Left ventricle myocardium superior (tissue), 1 donor: ENCODE results near the gene OCEL1. TPM values are rescaled to one million over a fixed set of nuclear protein-coding genes. Genes with fewer than 3 reads are reported as not detected.

Experiments used
- ATAC-seq: fragments of 200-7000 bp; cut with Tn5 transposase; one replicate; pipeline ENCODE4 v1.9.1; 2020; ENCODE audit warnings: mild to moderate bottlenecking, moderate library complexity
- DNase-seq: peaks from one replicate; pipeline ENCODE4 v3.0.0-alpha.2; 2020
- intact Hi-C: fragments of 100-400 bp; cut with micrococcal nuclease; formaldehyde crosslinking; loops from one replicate; pipeline ENCODE4 v1.11.0; 2022
- total RNA-seq: library from RNA; stranded (reverse); fragmentation: NEBNext Ultra II Directional; extraction: Animal tissue kit (Norgen Biotek cat#: 25700); gene quantifications from one replicate; pipeline ENCODE4 v1.2.1, GENCODE V29; 2021
- donor health status: DM: no; HTN: yes; CAD: no; lungs with severe emphysema.

OCEL1 gene
- total RNA-seq, 1 donor from 2014 or later = 28.0 TPM

DNA sequence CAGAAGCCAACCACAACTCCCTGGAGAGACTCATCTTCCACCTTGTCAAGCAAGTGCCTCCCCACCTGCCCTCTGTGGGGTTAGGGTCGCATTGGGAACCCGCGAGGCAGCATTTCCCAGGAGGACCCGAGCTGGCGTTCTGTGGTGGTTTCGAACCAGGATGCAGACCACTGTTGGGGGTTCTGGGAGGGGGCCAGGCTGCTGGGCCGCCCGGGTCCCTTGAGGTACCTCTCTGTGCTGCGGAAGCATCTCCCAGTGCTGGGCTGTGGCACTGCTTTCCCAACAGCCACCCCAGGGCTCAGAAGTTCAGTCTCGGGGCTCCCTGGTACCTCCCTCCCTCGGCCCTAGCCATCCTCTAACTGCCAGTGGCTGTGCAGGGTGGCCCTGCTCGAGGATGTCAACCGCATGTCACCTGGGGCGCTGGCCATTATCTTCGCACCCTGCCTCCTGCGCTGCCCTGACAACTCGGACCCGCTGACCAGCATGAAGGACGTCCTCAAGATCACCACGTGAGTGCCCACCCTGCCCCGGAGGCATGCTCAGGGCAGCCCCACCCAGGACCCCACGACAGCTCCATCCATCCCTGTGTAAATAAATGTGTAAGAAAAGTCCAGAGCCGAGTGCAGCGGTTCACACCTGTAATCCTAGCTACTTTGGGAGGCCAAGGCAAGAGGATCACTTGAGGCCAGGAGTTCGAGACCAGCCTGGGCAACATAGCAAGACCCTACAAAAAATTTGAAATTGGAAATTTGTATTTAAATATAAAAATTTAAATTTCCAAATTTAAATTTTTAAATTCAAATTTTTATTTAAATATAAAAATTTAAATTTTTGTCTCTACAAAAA, 19.1 kb upstream of the OCEL1 start:
- DNase-seq (peak; percentile 27), ATAC-seq (no peak)
- intact Hi-C loops = no loop called here

DNA sequence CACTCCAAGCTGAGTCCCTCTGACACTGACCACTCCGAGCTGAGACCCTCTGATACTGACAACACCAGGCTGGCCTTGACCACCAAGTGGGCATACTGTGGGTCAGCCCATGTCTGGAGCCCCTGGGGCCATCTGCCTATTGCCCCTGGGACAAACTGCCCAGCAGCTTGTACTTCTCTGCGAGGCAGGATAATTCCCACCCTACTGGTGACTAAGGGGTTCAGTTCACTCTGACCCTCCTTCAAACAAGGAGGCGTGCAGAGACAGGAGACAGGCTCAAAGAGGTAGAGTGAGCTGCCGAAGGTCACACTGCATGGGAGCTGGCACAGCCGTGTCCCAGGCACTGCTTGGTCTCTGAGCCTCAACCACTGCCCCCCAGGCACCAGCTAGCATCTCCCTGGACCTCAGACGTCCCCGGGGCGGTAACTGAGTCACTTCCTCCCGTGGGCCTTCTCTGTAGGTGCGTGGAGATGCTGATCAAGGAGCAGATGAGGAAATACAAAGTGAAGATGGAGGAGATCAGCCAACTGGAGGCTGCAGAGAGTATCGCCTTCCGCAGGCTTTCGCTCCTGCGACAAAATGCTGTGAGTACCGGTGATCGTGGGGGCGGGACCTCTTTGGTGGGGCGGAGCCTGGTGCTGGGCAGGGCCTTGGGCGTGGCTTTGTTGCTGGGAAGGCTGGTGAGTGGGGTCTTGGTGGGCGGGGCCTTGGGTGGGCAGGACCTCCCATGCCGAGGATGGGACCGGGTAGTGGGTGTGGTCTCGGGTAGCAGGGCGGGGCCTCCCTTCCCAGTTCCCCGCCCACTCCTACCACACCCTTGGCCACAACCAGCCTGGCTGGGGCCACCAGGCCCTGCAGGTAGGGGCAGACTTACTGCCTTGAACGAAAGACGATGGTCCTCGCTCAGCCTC, 16.6 kb upstream of the OCEL1 start:
- intact Hi-C loops = no loop called here
- no peak for ATAC-seq
- peak; percentile 38 for DNase-seq

DNA sequence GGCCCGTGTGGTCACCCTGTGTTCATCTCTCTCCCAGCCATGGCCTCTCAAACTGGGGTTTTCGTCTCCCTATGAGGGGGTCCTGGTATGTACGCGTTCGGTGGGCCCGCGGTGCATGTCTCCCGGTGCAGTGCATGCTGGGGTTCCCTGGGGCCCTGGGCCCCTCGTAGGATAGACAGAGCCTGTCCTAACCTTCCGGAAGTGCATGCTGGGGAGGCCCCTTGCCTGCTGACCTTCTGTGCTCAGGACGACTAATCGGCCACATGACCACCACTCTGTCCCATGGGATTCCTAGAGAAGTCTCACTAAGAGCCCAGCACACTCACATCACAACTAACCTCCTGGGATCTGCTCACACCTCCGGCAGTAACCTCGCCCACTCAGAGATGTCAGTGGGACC, 15.7 kb upstream of the OCEL1 start:
- DNase-seq (peak; percentile 33), ATAC-seq (no peak)
- intact Hi-C loops = no loop called here

DNA sequence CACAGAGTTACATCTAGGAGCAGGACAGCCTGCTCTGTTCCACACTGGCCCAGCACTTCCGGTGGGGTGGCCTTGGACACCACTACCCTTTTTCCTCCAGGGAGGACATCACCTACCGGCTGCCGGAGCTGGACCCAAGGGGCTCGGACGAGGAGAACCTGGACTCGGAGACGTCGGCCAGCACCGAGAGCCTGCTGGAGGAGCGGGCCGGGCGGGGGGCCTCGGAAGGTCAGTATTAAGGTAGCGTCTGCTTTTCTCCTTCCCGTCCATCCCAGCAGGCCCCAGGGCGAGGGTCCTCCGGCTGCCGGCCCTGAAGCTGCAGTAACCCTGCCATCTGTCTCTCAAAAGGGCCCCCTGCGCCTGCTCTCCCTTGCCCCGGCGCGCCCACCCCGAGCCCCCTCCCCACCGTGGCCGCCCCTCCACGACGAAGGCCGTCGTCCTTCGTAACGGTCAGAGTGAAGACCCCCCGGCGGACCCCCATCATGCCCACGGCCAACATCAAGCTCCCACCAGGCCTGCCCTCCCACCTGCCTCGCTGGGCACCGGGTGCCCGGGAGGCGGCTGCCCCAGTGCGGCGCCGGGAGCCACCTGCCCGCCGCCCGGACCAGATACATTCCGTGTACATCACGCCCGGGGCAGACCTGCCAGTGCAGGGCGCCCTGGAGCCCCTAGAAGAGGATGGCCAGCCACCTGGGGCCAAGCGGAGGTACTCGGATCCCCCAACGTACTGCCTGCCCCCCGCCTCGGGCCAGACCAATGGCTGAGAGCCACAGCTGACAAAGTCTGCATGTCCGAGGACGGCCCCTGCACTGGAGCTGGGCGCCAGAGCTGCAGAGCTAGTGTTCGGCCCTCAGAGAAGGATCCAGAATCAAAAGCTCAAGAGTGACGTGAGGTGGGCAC, 14.2 kb upstream of the OCEL1 start:
- intact Hi-C loops = no loop called here
- DNase-seq (peak; percentile 26), ATAC-seq (no peak)

DNA sequence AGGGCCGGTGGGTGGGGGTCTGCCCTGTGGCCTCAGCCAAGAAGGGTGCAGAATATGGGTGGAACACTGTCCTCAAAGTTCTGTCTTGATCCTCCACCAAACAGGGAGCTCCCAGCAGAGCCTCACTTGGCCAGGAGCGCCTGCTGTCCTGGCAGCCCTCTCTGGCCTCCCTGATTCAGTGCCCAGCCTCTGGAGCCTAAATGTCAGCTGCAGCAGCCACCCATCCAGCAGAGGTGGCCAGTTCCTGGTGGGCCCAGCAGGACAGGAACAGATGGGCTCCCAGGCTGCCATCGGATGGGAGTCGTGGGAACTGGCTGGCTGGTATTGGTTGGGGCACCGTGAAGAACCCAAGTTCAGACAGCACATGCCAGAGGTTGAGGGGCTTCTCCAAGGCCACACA, 12.7 kb upstream of the OCEL1 start:
- intact Hi-C loops = no loop called here
- no peak for ATAC-seq

DNA sequence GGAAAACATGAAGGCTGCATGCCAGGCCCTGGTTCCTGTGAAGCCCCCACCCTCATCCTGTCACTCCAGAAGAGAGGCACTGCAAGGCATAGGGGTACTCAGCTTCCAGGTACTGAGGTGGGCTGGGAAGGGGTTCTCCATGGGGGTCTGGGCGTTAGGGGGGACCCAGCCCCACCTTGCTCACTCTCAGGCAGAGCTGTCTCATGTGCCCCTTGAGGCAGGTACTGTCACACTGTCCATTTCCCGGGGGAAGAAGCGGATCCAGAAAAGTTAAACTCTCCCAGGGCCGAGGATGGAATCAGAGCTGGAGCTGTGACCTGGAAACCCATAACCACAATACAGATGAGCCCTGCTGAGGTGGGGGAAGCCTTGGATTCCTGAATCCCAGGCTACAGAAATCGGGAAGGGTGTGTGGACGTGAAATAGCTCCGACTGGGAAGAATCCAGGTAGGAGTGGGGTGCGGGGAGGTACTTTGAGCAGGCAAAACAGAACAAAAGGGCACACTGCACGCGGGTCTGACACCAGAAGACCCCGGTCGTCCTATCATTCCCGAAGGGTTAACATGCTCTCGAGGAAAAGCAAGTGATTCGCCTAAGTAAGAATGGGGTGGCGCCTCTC, 11.4 kb upstream of the OCEL1 start:
- ATAC-seq = no peak
- intact Hi-C loops = no loop called here
- DNase-seq = no peak

More for the DNA sequence above, 12.7 kb upstream of the OCEL1 start:
- peak; percentile 19 for DNase-seq

DNA sequence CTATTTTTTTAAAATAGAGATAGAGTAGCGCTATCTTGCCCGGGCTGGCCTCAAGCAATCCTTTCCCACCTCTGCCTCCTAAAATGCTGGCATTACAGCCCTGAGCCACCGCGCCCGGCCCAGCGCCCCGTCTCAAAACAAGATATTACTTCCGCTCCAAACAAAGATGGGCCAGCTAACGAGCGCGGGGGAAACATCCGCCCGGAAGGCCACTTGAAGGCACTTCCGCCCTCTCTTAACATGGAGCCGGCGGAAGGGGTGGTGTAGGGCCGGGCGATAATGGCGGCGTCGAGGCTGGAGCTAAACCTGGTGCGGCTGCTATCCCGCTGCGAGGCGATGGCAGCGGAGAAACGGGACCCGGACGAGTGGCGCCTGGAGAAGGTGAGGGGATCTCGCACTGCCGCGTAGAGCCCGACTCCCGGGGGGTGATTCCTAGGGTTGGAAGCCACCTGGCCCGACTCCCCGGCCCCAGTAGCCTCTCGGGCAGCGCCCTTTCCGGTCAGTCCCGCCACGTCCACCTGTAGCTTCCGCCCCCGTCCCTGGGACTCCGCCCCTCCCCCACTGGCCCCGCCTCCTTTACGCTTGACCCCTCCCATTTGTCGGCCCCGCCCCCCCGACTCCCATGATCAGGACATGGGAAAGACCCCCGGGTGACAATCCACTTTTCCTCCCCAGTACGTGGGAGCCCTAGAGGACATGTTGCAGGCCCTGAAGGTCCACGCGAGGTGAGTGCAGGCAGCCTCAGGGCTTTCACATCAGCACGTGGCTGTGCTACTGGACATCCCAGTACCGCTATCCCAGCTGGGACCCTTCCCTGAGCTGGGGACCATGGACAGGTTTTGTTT, 10.7 kb upstream of the OCEL1 start, which contains the start of gene USE1:
USE1 (plus strand) TSS at position 231 of the 845 bp plus-strand sequence; CDS start at position 280, 49 bp downstream.
- ATAC-seq (peak; percentile 95), DNase-seq (peak; percentile 93)
- intact Hi-C loops = no loop called here

DNA sequence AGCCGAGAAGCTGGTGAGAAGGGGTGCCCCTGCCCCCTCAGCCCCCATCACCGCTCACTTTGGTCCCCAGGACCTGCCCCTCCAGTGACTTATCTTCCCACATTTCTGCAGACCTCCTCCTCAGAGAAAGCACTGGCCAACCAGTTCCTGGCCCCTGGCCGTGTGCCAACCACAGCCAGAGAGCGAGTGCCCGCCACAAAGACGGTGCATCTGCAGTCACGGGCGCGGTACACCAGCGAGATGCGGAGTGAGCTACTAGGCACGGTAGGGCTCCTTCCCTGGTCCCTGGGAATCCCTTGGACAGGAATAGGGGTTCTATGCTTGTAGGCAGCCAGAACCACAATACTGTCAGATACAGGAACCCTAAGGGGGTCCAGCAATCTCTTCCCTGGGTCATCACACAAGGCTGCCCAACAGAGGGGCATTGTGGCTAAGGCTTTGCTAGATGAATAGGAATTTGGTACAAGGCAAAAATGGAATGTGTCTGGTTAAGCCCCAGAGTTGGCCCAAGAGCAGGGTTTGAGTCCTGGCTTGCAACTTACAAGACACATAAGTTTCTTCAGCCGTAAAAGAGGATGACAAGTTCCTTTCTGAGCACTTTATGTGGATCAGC, 9.9 kb upstream of the OCEL1 start:
- ATAC-seq (no peak), DNase-seq (peak; percentile 52)
- intact Hi-C loops = no loop called here

DNA sequence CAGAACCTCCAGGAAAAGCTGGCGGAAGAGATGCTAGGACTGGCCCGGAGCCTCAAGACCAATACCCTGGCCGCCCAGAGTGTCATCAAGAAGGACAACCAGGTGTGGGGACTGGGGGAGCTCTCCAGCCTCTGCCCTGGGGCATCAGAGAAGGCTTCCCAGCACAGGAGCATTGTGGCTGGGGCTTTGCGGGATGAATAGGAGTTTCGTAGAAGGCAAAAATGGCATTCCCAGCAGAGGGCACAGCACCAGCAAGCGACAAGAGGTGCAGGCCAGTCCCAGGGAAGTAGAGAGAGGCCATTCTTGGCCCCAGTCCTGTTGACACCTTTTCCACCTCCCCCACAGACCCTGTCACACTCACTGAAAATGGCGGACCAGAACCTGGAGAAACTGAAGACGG, 6.7 kb upstream of the OCEL1 start:
- DNase-seq (no peak), ATAC-seq (no peak)
- intact Hi-C loops = no loop called here

DNA sequence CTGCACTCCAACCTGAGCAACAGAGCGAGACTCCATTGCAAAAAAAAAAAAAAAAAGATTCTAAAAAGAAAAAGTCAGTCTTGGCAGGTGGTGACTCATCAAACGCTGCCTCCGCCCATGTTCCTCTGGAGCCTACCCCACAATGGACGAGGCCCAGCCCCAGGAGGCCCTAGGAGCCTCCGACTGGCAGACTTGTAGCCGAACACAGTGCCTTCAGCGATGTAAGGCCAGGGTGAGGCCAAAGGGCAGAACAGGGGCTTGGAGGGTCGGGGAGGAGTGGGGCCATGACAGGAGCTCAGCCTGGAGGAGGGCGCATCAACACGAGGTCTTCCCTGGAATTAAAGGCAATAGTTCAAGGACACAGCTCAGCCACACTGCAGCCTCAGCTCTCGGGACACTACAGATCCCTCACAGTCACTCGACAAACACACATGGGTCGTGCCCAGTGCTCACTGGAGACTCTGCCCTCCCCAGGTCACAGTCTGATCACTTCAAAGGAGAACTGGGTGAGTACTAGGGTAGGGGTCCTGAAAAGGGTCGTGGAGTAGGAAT, 5.7 kb upstream of the OCEL1 start:
- DNase-seq = peak; percentile 48
- peak; percentile 6 for ATAC-seq
- intact Hi-C loops = no loop called here

DNA sequence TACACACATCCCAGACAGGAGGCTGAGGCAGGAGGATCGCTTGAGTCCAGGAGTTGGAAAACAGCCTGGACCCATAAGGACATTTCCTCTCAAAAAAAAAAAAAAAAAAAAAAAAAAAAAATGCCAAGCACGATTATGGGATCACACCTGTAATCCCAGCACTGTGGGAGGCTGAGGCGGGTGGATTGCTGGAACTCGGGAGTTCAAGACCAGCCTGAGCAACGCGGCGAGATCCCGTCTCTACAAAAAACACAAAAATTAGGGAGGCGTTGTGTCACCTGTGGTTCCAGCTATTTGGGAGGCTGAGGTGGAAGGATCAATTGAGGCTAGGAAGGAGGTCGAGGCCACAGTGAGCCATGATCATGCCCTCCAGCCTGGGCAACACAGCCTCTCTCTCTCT, 973 bp upstream of the OCEL1 start:
- DNase-seq (no peak), ATAC-seq (no peak)
- intact Hi-C loops = no loop called here

DNA sequence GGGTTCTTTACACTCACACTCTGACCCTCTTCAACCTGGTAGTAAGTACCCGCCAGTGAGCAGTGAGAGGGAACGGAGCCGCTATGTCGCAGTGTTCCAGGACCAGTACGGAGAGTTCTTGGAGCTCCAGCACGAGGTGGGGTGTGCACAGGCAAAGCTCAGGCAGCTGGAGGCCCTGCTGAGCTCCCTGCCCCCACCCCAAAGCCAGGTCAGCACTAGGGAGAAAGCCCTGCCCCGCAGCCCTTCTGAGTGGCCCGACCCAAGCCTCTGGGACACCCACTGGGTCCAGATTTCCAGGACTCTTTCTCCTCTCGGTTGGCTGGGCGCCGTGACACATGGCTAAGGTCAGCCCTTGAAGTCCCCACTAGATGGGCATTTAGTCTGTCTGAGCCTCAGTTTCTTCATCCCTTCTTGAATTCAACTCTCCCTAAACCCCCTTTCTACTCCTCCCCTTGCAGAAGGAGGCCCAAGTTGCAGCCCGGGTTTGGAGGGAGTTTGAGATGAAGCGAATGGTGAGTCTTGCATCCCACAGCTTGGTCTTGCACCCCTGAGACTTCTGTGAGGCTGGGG, 1.9 kb downstream of the OCEL1 start:
- intact Hi-C loops = no loop called here
- DNase-seq (peak; percentile 33), ATAC-seq (no peak)

DNA sequence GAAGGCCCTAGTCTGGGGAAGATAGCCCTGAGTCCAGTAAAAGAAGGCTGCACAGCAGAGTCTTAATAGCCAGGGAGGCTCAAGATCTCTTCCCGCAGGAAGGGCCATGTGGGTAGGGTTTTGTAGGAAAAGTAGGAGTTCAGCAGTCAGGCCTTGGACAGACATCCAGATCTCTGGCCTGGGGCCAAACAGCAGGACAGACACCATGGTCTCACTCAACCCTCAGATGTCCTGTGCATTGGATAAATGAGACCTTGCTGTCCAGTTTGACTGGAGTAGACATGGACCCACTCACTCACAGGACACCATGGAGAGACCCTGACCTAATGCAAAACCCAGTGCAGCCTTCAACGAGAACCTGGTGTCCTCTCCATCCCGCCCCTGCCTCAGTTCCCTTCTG, 3.9 kb downstream of the OCEL1 start:
- DNase-seq = peak; percentile 30
- ATAC-seq = no peak
- intact Hi-C loops = no loop called here

DNA sequence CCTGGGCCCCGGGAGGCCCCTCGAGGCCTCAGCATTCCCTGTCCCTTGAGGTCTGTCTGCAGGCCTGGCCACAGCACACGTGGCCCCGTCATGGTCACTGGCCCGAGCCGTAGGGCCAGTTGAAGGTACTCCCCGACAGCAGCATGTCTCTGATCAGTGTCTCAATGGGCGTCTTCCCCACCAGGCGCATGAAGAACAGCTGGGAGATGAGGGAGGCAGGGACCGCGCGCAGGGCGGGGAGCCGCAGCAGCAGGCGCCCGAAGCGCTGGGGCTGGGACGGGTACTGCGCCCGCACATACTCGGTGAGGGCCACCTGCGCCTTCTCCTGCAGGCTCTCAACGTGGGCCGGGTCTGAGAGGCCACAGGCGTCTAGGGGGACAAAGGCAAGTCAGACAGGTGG, 6.2 kb downstream of the OCEL1 start:
- intact Hi-C loops = no loop called here
- ATAC-seq = no peak
- DNase-seq = no peak

DNA sequence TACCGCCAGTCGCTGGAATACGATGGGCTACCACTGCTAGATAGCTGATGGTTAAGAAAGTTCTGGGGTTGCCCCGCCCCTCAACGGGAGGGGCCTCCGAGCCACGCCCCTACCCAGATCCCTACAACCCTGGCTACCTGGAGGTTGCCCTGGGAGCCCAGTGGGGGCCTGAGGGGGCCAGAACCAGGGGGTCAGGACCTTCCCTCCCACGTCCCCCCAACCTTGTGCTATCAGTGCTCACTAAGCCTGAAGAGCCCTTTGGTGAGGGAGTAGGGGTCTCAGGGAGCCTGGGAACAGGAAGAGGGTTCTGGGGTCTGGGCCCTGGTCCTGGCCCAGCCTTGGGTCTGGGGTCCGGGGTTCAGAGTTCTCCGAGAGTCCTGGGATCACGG, 8.9 kb downstream of the OCEL1 start:
- peak; percentile 70 for DNase-seq

DNA sequence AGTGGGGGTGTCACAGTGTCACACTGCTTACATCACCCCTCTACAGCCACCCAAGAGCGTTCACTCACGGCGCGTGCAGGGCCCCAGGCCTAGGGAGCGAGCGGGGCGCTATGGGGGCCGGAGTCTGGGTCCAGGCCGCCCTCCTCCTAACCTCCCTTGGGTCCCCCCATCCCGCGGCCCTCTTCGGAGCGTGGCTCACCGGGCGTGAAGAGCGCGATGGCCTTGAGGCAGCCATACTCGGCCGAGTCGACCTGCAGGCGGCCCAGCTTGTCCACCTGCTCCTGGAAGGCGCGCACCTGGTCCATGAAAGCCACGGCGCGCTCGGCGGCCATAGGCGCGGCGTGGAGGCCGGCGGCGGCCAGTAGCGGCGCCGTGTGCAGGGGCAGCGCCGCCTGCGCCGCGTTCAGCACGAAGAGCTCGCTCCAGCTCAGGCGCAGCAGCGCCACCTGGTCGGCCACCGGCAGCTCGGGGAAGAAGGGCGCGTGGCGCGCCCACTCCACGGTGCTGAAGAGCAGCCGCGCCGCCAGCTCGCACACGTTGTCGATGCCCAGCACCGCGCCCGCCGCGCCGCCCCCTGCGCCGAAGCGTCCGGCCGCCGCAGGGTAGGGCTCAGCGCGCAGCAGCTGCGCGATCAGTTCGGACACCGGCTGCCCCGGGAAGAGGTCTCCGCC, 9.4 kb downstream of the OCEL1 start:
- ATAC-seq (peak; percentile 90), DNase-seq (peak; percentile 88)
- intact Hi-C loops = no loop called here

More for the DNA sequence above, 8.9 kb downstream of the OCEL1 start:
- intact Hi-C loops = no loop called here
- ATAC-seq = peak; percentile 73
